PC-3 (cell line): ENCODE measurements around the gene HNF4A. TPM values are rescaled to one million over a fixed set of nuclear protein-coding genes. Genes with fewer than 3 reads are reported as not detected.

Experiments used
- ATAC-seq: fragments of 200-7000 bp; cut with Tn5 transposase; 2 replicates; pipeline ENCODE4 v1.9.1; 2020; ENCODE audit warnings: mild to moderate bottlenecking, moderate library complexity
- BruUV-seq: library from RNA; stranded (reverse); fragments of 400-500 nt; replicated peaks from 2 replicates; lab custom pipeline; 2021; lab: Mats Ljungman, UMichigan
- CTCF ChIA-PET: fragments of 300-600 bp; sonication (Branson Sonifier 250); formaldehyde crosslinking; loops from one replicate; lab custom pipeline; 2022; ENCODE audit warnings: antibody characterized with exemption; lab: Charles Lee
- POLR2A ChIA-PET: fragments of 300-600 bp; sonication (Branson Sonifier 250); formaldehyde crosslinking; loops from one replicate; lab custom pipeline; 2022; ENCODE audit warnings: antibody characterized with exemption; ENCODE audit not compliant: unreplicated experiment; lab: Charles Lee
- DNase-seq: peaks from one replicate; pipeline ENCODE4 v3.0.0-alpha.2; 2015
- H2AFZ ChIP-seq: fragments of 300-600 bp; sonication (generic); 2 replicates; pipeline ENCODE4 v1.6.0; 2016; ENCODE audit warnings: antibody characterized with exemption, low read length
- H3F3A ChIP-seq: fragments of 300-600 bp; sonication (generic); one replicate; pipeline ENCODE4 v1.6.0; 2017; ENCODE audit warnings: antibody characterized with exemption, low read length, control low read depth, mild to moderate bottlenecking; ENCODE audit not compliant: unreplicated experiment
- H3K27ac ChIP-seq: fragments of 300-600 bp; sonication (generic); 2 replicates; pipeline ENCODE4 v1.5.1; 2016; ENCODE audit warnings: mild to moderate bottlenecking, low read length
- H3K27me3 ChIP-seq: fragments of 300-600 bp; sonication (generic); 2 replicates; pipeline ENCODE4 v1.6.1; 2016; ENCODE audit warnings: low read length, mixed read lengths
- H3K36me3 ChIP-seq: fragments of 300-600 bp; sonication (generic); 2 replicates; pipeline ENCODE4 v1.6.1; 2016; ENCODE audit warnings: low read depth, mixed run types, low read length, mixed read lengths
- H3K4me1 ChIP-seq: fragments of 300-600 bp; sonication (generic); 2 replicates; pipeline ENCODE4 v1.5.1; 2016; ENCODE audit warnings: low read length; ENCODE audit not compliant: insufficient read depth
- H3K4me2 ChIP-seq: fragments of 300-600 bp; sonication (generic); 2 replicates; pipeline ENCODE4 v1.6.0; 2016; ENCODE audit warnings: low read length
- H3K4me3 ChIP-seq: fragments of 300-600 bp; sonication (generic); 2 replicates; pipeline ENCODE4 v1.5.1; 2016; ENCODE audit warnings: mild to moderate bottlenecking, low read length, mixed read lengths
- H3K79me2 ChIP-seq: fragments of 300-600 bp; sonication (generic); 2 replicates; pipeline ENCODE4 v1.6.1; 2017; ENCODE audit warnings: low read length, mixed read lengths
- H3K9ac ChIP-seq: fragments of 300-600 bp; sonication (generic); 2 replicates; pipeline ENCODE4 v1.6.0; 2016; ENCODE audit warnings: mild to moderate bottlenecking, low read length
- H3K9me2 ChIP-seq: fragments of 300-600 bp; sonication (generic); replicated peaks from 2 replicates; pipeline ENCODE4 v1.6.1; 2016; ENCODE audit warnings: mixed run types, low read length, mixed read lengths
- H3K9me3 ChIP-seq: fragments of 300-600 bp; sonication (generic); 2 replicates; pipeline ENCODE4 v1.6.1; 2016; ENCODE audit warnings: low read length, mixed read lengths
- H4K20me1 ChIP-seq: fragments of 300-600 bp; sonication (generic); 2 replicates; pipeline ENCODE4 v1.6.1; 2016; ENCODE audit warnings: low read length, mixed read lengths
- EZH2 ChIP-seq: fragments of 300-600 bp; sonication (generic); IDR thresholded peaks from one replicate; pipeline ENCODE4 v1.6.1; 2017; ENCODE audit warnings: antibody characterized with exemption, mild to moderate bottlenecking, low read length; ENCODE audit not compliant: unreplicated experiment
- EZH2phosphoT487 ChIP-seq: fragments of 300-600 bp; sonication (generic); IDR thresholded peaks from 2 replicates; pipeline ENCODE4 v1.6.1; 2018; ENCODE audit warnings: mild to moderate bottlenecking, antibody characterized with exemption, low read length, borderline replicate concordance
- intact Hi-C: fragments of 100-400 bp; cut with micrococcal nuclease; formaldehyde crosslinking; loops from 2 replicates; pipeline ENCODE4 v1.9.0; 2023
- total RNA-seq: library from RNA; depleted of rRNA; stranded (reverse); fragments of >200 nt; gene quantifications from 2 replicates; pipeline ENCODE4 v1.2.3, GENCODE V29; 2014
- TF ChIP-seq, protein P1 (sequence below): fragments of 300-600 bp; sonication (generic); conservative IDR thresholded peaks from 2 replicates; pipeline ENCODE4 v1.5.1; 2017; ENCODE audit warnings: antibody characterized with exemption, low read depth, mild to moderate bottlenecking, low read length

HNF4A gene
- total RNA-seq, 1 experiment from 2014 or later, result not detected

GRCh38 chr20:44480097-44480496 is 124.6 kb downstream of the HNF4A start:
- Histone ChIP-seq H3F3A (no peaks in the 10 kb centered on the region), H3K79me2 (peaks cover 23% of the 10 kb centered on the region), H3K9ac (no peak overlapping the region), H3K9me3 (no peaks in the 10 kb centered on the region), H3K4me2 (no peak overlapping the region), H3K4me1 (peaks cover 16% of the 10 kb centered on the region), H4K20me1 (no peaks in the 10 kb centered on the region), H3K9me2 (no peaks in the 10 kb centered on the region), H3K36me3 (peaks cover 19% of the 10 kb centered on the region; the same call in 1 of the 2 replicates), H3K27ac (no peak overlapping the region), H3K4me3 (no peak overlapping the region), H2AFZ (no peak overlapping the region), H3K27me3 (no peaks in the 10 kb centered on the region)
- no TSS peak for BruUV-seq
- intact Hi-C loops, result no loop called here
- ATAC-seq, result no peak
- ChIA-PET POLR2A (no interaction called here), CTCF (no interaction called here)
- DNase-seq, result no peak
- TF ChIP-seq EZH2 (no peak), EZH2phosphoT487 (no peak)
- TF ChIP-seq, protein P1, sequence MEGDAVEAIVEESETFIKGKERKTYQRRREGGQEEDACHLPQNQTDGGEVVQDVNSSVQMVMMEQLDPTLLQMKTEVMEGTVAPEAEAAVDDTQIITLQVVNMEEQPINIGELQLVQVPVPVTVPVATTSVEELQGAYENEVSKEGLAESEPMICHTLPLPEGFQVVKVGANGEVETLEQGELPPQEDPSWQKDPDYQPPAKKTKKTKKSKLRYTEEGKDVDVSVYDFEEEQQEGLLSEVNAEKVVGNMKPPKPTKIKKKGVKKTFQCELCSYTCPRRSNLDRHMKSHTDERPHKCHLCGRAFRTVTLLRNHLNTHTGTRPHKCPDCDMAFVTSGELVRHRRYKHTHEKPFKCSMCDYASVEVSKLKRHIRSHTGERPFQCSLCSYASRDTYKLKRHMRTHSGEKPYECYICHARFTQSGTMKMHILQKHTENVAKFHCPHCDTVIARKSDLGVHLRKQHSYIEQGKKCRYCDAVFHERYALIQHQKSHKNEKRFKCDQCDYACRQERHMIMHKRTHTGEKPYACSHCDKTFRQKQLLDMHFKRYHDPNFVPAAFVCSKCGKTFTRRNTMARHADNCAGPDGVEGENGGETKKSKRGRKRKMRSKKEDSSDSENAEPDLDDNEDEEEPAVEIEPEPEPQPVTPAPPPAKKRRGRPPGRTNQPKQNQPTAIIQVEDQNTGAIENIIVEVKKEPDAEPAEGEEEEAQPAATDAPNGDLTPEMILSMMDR, result no peak

GRCh38 chr20:44481719-44482416 is 126.4 kb downstream of the HNF4A start:
- DNase-seq (no peak), ATAC-seq (no peak)
- Histone ChIP-seq H3K27me3 (no peaks in the 10 kb centered on the region), H3K36me3 (peaks cover 19% of the 10 kb centered on the region; the same call in 1 of the 2 replicates), H2AFZ (no peak overlapping the region), H3F3A (no peaks in the 10 kb centered on the region), H3K9me3 (no peaks in the 10 kb centered on the region), H3K4me3 (no peak overlapping the region), H3K27ac (no peak overlapping the region), H3K79me2 (peaks cover 12% of the 10 kb centered on the region), H3K4me1 (peaks cover 5% of the 10 kb centered on the region), H3K9ac (no peak overlapping the region), H4K20me1 (no peaks in the 10 kb centered on the region), H3K9me2 (no peaks in the 10 kb centered on the region), H3K4me2 (no peak overlapping the region)
- ChIA-PET CTCF (no interaction called here), POLR2A (no interaction called here)
- intact Hi-C loops, result no loop called here
- TF ChIP-seq EZH2 (no peak), EZH2phosphoT487 (no peak)
- TF ChIP-seq, protein P1, result no peak
- BruUV-seq, result no TSS peak

GRCh38 chr20:44483112-44483511 is 127.6 kb downstream of the HNF4A start:
- Histone ChIP-seq H3K4me3 (no peak overlapping the region), H3K79me2 (peaks cover 2% of the 10 kb centered on the region; the same call in 1 of the 2 replicates), H3K9me3 (no peaks in the 10 kb centered on the region), H2AFZ (no peak overlapping the region), H3K27ac (no peak overlapping the region), H4K20me1 (no peaks in the 10 kb centered on the region), H3K9ac (no peak overlapping the region), H3F3A (no peaks in the 10 kb centered on the region), H3K4me1 (no peaks in the 10 kb centered on the region), H3K9me2 (no peaks in the 10 kb centered on the region), H3K36me3 (peaks cover 25% of the 10 kb centered on the region; the same call in 1 of the 2 replicates), H3K4me2 (no peak overlapping the region), H3K27me3 (no peaks in the 10 kb centered on the region)
- TF ChIP-seq EZH2, result no peak
- no peak for TF ChIP-seq EZH2phosphoT487
- TF ChIP-seq, protein P1, result no peak
- no peak for DNase-seq
- intact Hi-C loops, result no loop called here
- POLR2A ChIA-PET, result no interaction called here
- no TSS peak for BruUV-seq
- ATAC-seq, result no peak
- CTCF ChIA-PET, result no interaction called here
